SW 1271 (cell line): ENCODE measurements around the gene WNK4.

Experiments used
- DNase-seq, 2 experiments: peaks; one replicate each; lab custom pipeline; 2025; lab: John Stamatoyannopoulos, UW

WNK4 gene

GRCh38 chr17:42797067-42798007 lies 16.9 kb downstream of the WNK4 start:
- no peak for DNase-seq

GRCh38 chr17:42798011-42798382 lies 17.6 kb downstream of the WNK4 start:
- no peak for DNase-seq

GRCh38 chr17:42798383-42799380 lies 18.3 kb downstream of the WNK4 start, which contains the start of the genes CNTD1 and COA3:
CNTD1 (plus strand) TSS chr17:42798861; CDS start chr17:42799068, 207 bp downstream.
COA3 (minus strand) TSS chr17:42798704; CDS start chr17:42798681, 23 bp downstream.
- DNase-seq, result peak; percentile 70 to 76

GRCh38 chr17:42803074-42803883 lies 22.9 kb downstream of the WNK4 start:
- no peak for DNase-seq

- DNase-seq, result no peak
Observed at GRCh38 chr17:42804918-42805367, 24.5 kb downstream of the WNK4 start.

- DNase-seq, result no peak
Observed at GRCh38 chr17:42806249-42806648, 25.8 kb downstream of the WNK4 start.

- DNase-seq, result no peak
Observed at GRCh38 chr17:42809250-42809649, 28.8 kb downstream of the WNK4 start.

- DNase-seq, result peak; percentile 69 to 83
Observed at GRCh38 chr17:42814633-42815399, 34.4 kb downstream of the WNK4 start.

GRCh38 chr17:42817866-42818265 lies 37.5 kb downstream of the WNK4 start:
- peak; percentile 22 to 30 for DNase-seq

GRCh38 chr17:42818379-42818778 lies 38.0 kb downstream of the WNK4 start:
- DNase-seq, result no peak

- peak in 1 of 2 experiments; percentile 71 for DNase-seq
Observed at GRCh38 chr17:42819939-42820535, 39.6 kb downstream of the WNK4 start.

GRCh38 chr17:42821176-42821575 lies 40.8 kb downstream of the WNK4 start:
- DNase-seq, result no peak

GRCh38 chr17:42827472-42827871 lies 47.1 kb downstream of the WNK4 start:
- DNase-seq, result no peak

- DNase-seq, result no peak
Observed at GRCh38 chr17:42830971-42831370, 50.6 kb downstream of the WNK4 start.

- DNase-seq, result peak in 1 of 2 experiments; percentile 51
Observed at GRCh38 chr17:42832213-42832933, 52.0 kb downstream of the WNK4 start.

- peak; percentile 74 to 85 for DNase-seq
Observed at GRCh38 chr17:42832934-42833766, 52.7 kb downstream of the WNK4 start, which contains the start of gene PSME3. PSME3 (plus strand) TSS chr17:42833397; CDS start chr17:42833632, 235 bp downstream.

- no peak for DNase-seq
Observed at GRCh38 chr17:42833767-42834422, 53.5 kb downstream of the WNK4 start.

- DNase-seq, result no peak
Observed at GRCh38 chr17:42835732-42836131, 55.3 kb downstream of the WNK4 start.
